IMR-90 (cell line): Measurements from ENCODE around the gene BMP8B. TPM values are rescaled to one million over a fixed set of nuclear protein-coding genes. Genes with fewer than 3 reads are reported as not detected.

Source experiments
- ATAC-seq: fragments of 200-7000 bp; cut with Tn5 transposase; 2 replicates; pipeline ENCODE4 v1.9.1; 2020; ENCODE audit warnings: low read depth, mild to moderate bottlenecking, moderate library complexity
- BruUV-seq: library from RNA; stranded (reverse); fragments of 400-500 nt; replicated peaks from 2 replicates; lab custom pipeline; 2021; lab: Mats Ljungman, UMichigan
- CTCF ChIA-PET: fragments of 300-600 bp; formaldehyde crosslinking; extraction: SDS; loops from one replicate; lab custom pipeline; 2021; ENCODE audit warnings: antibody characterized with exemption; lab: Yijun Ruan, JAX
- POLR2A ChIA-PET: fragments of 300-600 bp; sonication (Branson Sonifier 250); formaldehyde crosslinking; loops from one replicate; lab custom pipeline; 2022; ENCODE audit warnings: antibody characterized with exemption; ENCODE audit not compliant: unreplicated experiment; lab: Charles Lee
- DNase-seq: peaks from one replicate; pipeline ENCODE4 v3.0.0; 2013
- H2AFZ ChIP-seq: replicated peaks from 2 replicates; pipeline ENCODE3; 2013; ENCODE audit warnings: low read length, mild to moderate bottlenecking; ENCODE audit not compliant: poor library complexity
- H2AK5ac ChIP-seq: 2 replicates; pipeline ENCODE4 v1.6.1; 2013; ENCODE audit warnings: low read depth, low read length, inconsistent platforms
- H2AK9ac ChIP-seq: replicated peaks from 2 replicates; pipeline ENCODE3; 2013; ENCODE audit warnings: mild to moderate bottlenecking, low read depth, low read length, moderate library complexity; ENCODE audit not compliant: poor library complexity
- H2BK120ac ChIP-seq: 2 replicates; pipeline ENCODE4 v1.6.1; 2013; ENCODE audit warnings: low read depth, low read length, inconsistent platforms
- H2BK15ac ChIP-seq: 3 replicates; pipeline ENCODE4 v1.6.1; 2013; ENCODE audit warnings: low read depth, low read length, inconsistent platforms
- H2BK20ac ChIP-seq: 2 replicates; pipeline ENCODE4 v1.6.1; 2013; ENCODE audit warnings: low read depth, mild to moderate bottlenecking, inconsistent platforms, low read length, moderate library complexity
- H2BK5ac ChIP-seq: 2 replicates; pipeline ENCODE4 v1.6.1; 2013; ENCODE audit warnings: mild to moderate bottlenecking, low read depth, low read length, inconsistent platforms; ENCODE audit not compliant: poor library complexity, severe bottlenecking
- H3K14ac ChIP-seq: replicated peaks from 2 replicates; pipeline ENCODE4 v1.6.1; 2013; ENCODE audit warnings: low read depth, low read length, inconsistent platforms
- H3K18ac ChIP-seq: 2 replicates; pipeline ENCODE4 v1.6.1; 2013; ENCODE audit warnings: low read depth, low read length, control low read depth
- H3K23ac ChIP-seq: 2 replicates; pipeline ENCODE4 v1.6.1; 2013; ENCODE audit warnings: low read depth, low read length, inconsistent platforms
- H3K27ac ChIP-seq: 2 replicates; pipeline ENCODE4 v1.5.1; 2013; ENCODE audit warnings: mild to moderate bottlenecking, control low read depth, low read length; ENCODE audit not compliant: insufficient read depth
- H3K27me3 ChIP-seq: 2 replicates; pipeline ENCODE4 v1.6.1; 2013; ENCODE audit warnings: low read length; ENCODE audit not compliant: control insufficient read depth, insufficient read depth
- H3K36me3 ChIP-seq: 2 replicates; pipeline ENCODE4 v1.6.1; 2013; ENCODE audit warnings: low read length, mixed read lengths; ENCODE audit not compliant: control insufficient read depth, insufficient read depth
- H3K4ac ChIP-seq: 2 replicates; pipeline ENCODE4 v1.6.1; 2013; ENCODE audit warnings: low read depth, low read length, inconsistent platforms
- H3K4me1 ChIP-seq: 2 replicates; pipeline ENCODE4 v1.6.1; 2013; ENCODE audit warnings: low read length, mixed read lengths; ENCODE audit not compliant: control insufficient read depth, insufficient read depth
- H3K4me2 ChIP-seq: 2 replicates; pipeline ENCODE4 v1.6.1; 2013; ENCODE audit warnings: low read depth, mild to moderate bottlenecking, control low read depth, low read length, moderate library complexity
- H3K4me3 ChIP-seq: 2 replicates; pipeline ENCODE4 v1.5.1; 2013; ENCODE audit warnings: low read depth, mild to moderate bottlenecking, control low read depth, low read length, moderate library complexity; ENCODE audit not compliant: insufficient read depth
- H3K56ac ChIP-seq: 2 replicates; pipeline ENCODE4 v1.6.1; 2013; ENCODE audit warnings: low read length, inconsistent platforms; ENCODE audit not compliant: insufficient read depth; ENCODE audit errors: extremely low read depth
- H3K79me1 ChIP-seq, 2 experiments: 2 replicates each; pipeline ENCODE4 v1.6.1; 2013; ENCODE audit warnings: low read length in 2 of 2, inconsistent platforms in 1 of 2, low read depth in 1 of 2
- H3K9ac ChIP-seq: 2 replicates; pipeline ENCODE4 v1.6.1; 2013; ENCODE audit warnings: low read depth, low read length, control low read depth
- H3K9me1 ChIP-seq: 2 replicates; pipeline ENCODE4 v1.6.1; 2013; ENCODE audit warnings: low read length, inconsistent platforms; ENCODE audit not compliant: insufficient read depth
- H3K9me3 ChIP-seq: 2 replicates; pipeline ENCODE4 v1.6.1; 2013; ENCODE audit warnings: low read length; ENCODE audit not compliant: control insufficient read depth, insufficient read depth
- H4K20me1 ChIP-seq: 2 replicates; pipeline ENCODE4 v1.6.1; 2013; ENCODE audit warnings: low read length, inconsistent platforms; ENCODE audit not compliant: insufficient read depth
- H4K5ac ChIP-seq: 2 replicates; pipeline ENCODE4 v1.6.1; 2013; ENCODE audit warnings: mild to moderate bottlenecking, low read depth, low read length, control low read depth
- H4K8ac ChIP-seq, 2 experiments: 2 replicates each; pipeline ENCODE4 v1.6.1; 2013; ENCODE audit warnings: low read depth in 2 of 2, low read length in 2 of 2, control low read depth in 1 of 2, inconsistent platforms in 1 of 2
- H4K91ac ChIP-seq: 2 replicates; pipeline ENCODE4 v1.6.1; 2013; ENCODE audit warnings: low read depth, low read length, inconsistent platforms; ENCODE audit not compliant: insufficient read depth
- CEBPB ChIP-seq: IDR thresholded peaks from 2 replicates; pipeline ENCODE4 v1.6.1; 2012; ENCODE audit warnings: low read depth, low read length, improper control_type of control experiment
- NFE2L2 ChIP-seq: fragments of 150-350 bp; IDR thresholded peaks from 2 replicates; pipeline ENCODE4 v1.6.1; 2016; ENCODE audit warnings: low read depth, mild to moderate bottlenecking, low read length
- POLR2A ChIP-seq: IDR thresholded peaks from 2 replicates; pipeline ENCODE4 v1.6.1; 2012; ENCODE audit warnings: mild to moderate bottlenecking, low read depth, low read length
- WGBS, 2 experiments: methylation state at CpG; one replicate each; pipeline versions ENCODE4 v1.1.5 to v1.1.7; 2013; ENCODE audit warnings: missing lambda C conversion rate in 2 of 2; ENCODE audit not compliant: insufficient read length in 1 of 2; ENCODE audit errors: extremely low coverage in 2 of 2; 5-methylcytosine and 5-hydroxymethylcytosine counted together
- dilution Hi-C: fragments of 300-500 bp; cut with HindIII; formaldehyde crosslinking; loops from one replicate; pipeline ENCODE4 v1.14.3; 2018; ENCODE audit warnings: low sequenced_read_pairs; ENCODE audit not compliant: unreplicated experiment
- in situ Hi-C: fragments of 300-500 bp; cut with MboI; formaldehyde crosslinking; loops from 3 replicates; pipeline ENCODE4 v1.14.3; 2019; ENCODE audit warnings: low sequenced_read_pairs, inconsistent platforms, mixed read lengths
- intact Hi-C: fragments of 100-400 bp; cut with micrococcal nuclease; formaldehyde crosslinking; loops from 2 replicates; pipeline ENCODE4 v1.10.0; 2022
- polyA plus RNA-seq, 3 experiments: library from polyadenylated mRNA; depleted of rRNA; stranded (reverse); fragments of >200 nt; gene quantifications; 2 replicates each; pipeline ENCODE4 v1.2.3, GENCODE V29; 2012; ENCODE audit warnings: low replicate concordance in 1 of 3
- total RNA-seq: library from RNA; depleted of rRNA; stranded (reverse); fragments of >200 nt; gene quantifications from 2 replicates; pipeline ENCODE4 v1.2.3, GENCODE V29; 2012

Gene BMP8B
- total and polyA plus RNA-seq, 2 of the 4 experiments (the other 2 are of a cell fraction) = not detected

DNA sequence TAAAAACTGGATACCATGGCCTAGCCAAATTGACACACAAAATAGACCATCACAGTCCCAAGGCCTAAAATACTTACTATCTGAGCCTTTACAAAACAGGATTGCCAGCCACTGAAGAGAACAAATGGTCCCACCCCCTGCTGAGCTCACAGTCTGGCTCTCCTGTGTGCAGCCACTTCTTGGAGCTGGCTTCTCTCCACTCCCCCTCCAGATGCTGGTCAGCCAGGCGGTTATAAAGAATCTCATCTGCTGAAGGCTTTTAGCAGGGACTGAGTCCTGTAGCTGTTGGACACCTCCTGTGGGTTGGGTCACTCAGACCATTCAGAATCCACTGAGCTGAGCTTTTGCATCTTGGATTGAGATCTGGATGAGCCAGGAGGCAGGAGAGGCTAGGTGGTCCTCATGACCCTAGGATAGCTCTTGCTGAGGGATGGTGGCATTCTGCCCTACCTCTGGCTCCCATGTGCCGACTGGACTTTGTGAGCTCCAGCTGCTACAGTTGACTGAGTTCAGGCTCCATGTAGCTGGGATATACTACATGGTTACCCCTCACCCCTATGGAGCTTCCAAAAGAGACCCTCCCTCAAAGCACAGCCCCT is 33.7 kb downstream of the BMP8B start:
- Histone ChIP-seq H2BK5ac (no peak overlapping the region), H3K4ac (no peak overlapping the region), H3K14ac (no peak overlapping the region), H3K18ac (no peak overlapping the region), H3K4me2 (no peak overlapping the region), H4K8ac (no peak overlapping the region), H4K20me1 (no peaks in the 10 kb centered on the region), H2AFZ (no peak overlapping the region), H3K9me3 (no peaks in the 10 kb centered on the region), H3K9me1 (0 out of 2 replicates have a peak, but pooled peaks cover 8% of the 10 kb centered on the region), H3K23ac (no peak overlapping the region), H2BK20ac (no peak overlapping the region), H2BK15ac (no peak overlapping the region), H2AK9ac (no peak overlapping the region), H4K5ac (no peak overlapping the region), H3K4me3 (no peak overlapping the region), H3K56ac (no peak overlapping the region), H3K27me3 (no peaks in the 10 kb centered on the region), H3K27ac (no peak overlapping the region), H3K79me1 (0 out of 4 replicates have a peak, but pooled peaks cover 0 to 3% of the 10 kb centered on the region in 2 experiments), H3K9ac (no peak overlapping the region), H4K91ac (no peak overlapping the region), H3K36me3 (peaks cover 52% of the 10 kb centered on the region), H3K4me1 (no peaks in the 10 kb centered on the region; the same call in 1 of the 2 replicates), H2BK120ac (no peak overlapping the region), H2AK5ac (no peak overlapping the region)
- DNase-seq = no peak
- dilution Hi-C loops (no loop called here), in situ Hi-C loops (no loop called here), intact Hi-C loops (no loop called here)
- POLR2A ChIA-PET = no interaction called here
- ATAC-seq = no peak
- CTCF ChIA-PET = no interaction called here
- TF ChIP-seq CEBPB (no peak), NFE2L2 (no peak), POLR2A (no peak)
- no CpG with 5 or more reads among the region's 2 CpGs for WGBS, 2 experiments
- no TSS peak for BruUV-seq
